Pancreas (tissue), 10 donors: ENCODE data around the gene SCN3A. TPM values are rescaled to one million over a fixed set of nuclear protein-coding genes. Genes with fewer than 3 reads are reported as not detected.

Experiments used
- ATAC-seq, 4 donors: fragments of 200-7000 bp; cut with Tn5 transposase; one replicate each; pipeline versions ENCODE4 v1.8.0 to v1.9.1; 2020; ENCODE audit warnings: mild to moderate bottlenecking in 4 of 4, moderate library complexity in 4 of 4
- DNase-seq, 6 donors: peaks; one replicate each; pipeline ENCODE4 v3.0.0-alpha.2; 2020
- FAIRE-seq: peaks from 2 replicates; lab custom pipeline; 2012; peaks lifted over from hg19 to GRCh38; lab: Jason Lieb, UNC
- H3K27ac ChIP-seq, 4 donors: fragments of 200-600 bp; sonication (generic); 1 replicate in 3 of 4; 2 replicates in 1 of 4; pipeline versions ENCODE4 v1.5.0 to v1.8.0; 2020
- H3K27me3 ChIP-seq, 4 donors: fragments of 200-600 bp; one replicate each; pipeline ENCODE4 v1.8.0; 2021
- H3K36me3 ChIP-seq, 3 donors: fragments of 200-600 bp; sonication (generic) in 1 of 3; one replicate each; pipeline versions ENCODE4 v1.5.0 to v1.8.0; 2020 to 2021
- H3K4me1 ChIP-seq, 3 donors: fragments of 200-600 bp; one replicate each; pipeline ENCODE4 v1.8.0; 2021
- H3K4me3 ChIP-seq, 4 donors: fragments of 200-600 bp; sonication (generic) in 2 of 4; one replicate each; pipeline versions ENCODE4 v1.5.0 to v1.8.0; 2020 to 2021
- H3K9me3 ChIP-seq, 4 donors: fragments of 200-600 bp; one replicate each; pipeline ENCODE4 v1.8.0; 2021
- WGBS, 2 donors: extraction: QIAGEN DNeasy Blood & Tissue Kit; methylation state at CpG; one replicate each; pipeline ENCODE4 v1.1.7; 2013; 5-methylcytosine and 5-hydroxymethylcytosine counted together
- intact Hi-C, 3 donors: fragments of 100-400 bp; cut with DNase I; formaldehyde crosslinking; loops; one replicate each; pipeline versions ENCODE4 v1.11.1 to v1.14.2; 2022
- polyA plus RNA-seq, 2 donors: library from polyadenylated mRNA; stranded (reverse); fragments of 200-250 nt; gene quantifications; one replicate each; pipeline ENCODE4 v1.2.3, GENCODE V29; 2013
- total RNA-seq, 6 donors: library from RNA; stranded (reverse); fragmentation: NEBNext Ultra II Directional in 4 of 6; extraction: Animal tissue kit (Norgen Biotek cat#: 25700) in 4 of 6; gene quantifications; one replicate each; pipeline versions ENCODE4 v1.2.1 to v1.2.4, GENCODE V29; 2021 to 2023
- TF ChIP-seq, protein P1 (sequence below), 4 donors: fragments of 200-600 bp; sonication (generic) in 3 of 4; IDR thresholded peaks; one replicate each; pipeline versions ENCODE4 v1.5.0 to v1.8.0; 2021; ENCODE audit warnings: antibody characterized with exemption in 4 of 4
- donor health status: healthy with polysubstance abuse.
- donor health status: DM: no; HTN: no; CAD: no; lungs with moderate emphysema.
- donor health status: DM: no; HTN: no; CAD: no.
- donor health status: control.
- donor health status: control.
- donor health status: Bipolar disorder and iron deficiency.
- donor health status: DM: yes; HTN: yes; CAD: no.
- donor health status: DM: no; HTN: no; CAD: no.
- donor health status: DM: no; HTN: no; CAD: no.
- donor health status: DM: yes; HTN: yes; CAD: no.

Gene SCN3A
- total and polyA plus RNA-seq, 8 donors, result 0.08 to 1.2 (median 0.38) TPM

DNA sequence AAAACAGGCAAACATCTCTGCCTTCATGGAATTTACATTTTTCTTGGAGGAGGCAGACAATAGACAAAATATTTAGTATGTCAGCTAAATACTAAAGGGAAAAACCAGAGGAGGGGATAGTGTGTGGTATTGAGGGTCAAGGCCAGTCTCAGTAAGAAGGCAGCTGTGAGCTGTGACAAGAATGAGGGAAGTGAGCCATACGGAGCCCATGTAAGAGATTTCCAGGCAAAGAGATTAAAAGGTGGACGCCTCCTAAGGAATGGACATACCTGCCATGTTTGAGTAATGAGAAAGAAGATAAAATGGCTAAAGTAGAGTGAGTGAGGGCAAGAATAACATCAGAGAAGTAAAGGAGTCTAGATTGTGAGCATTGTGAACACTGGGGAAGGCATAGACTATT lies 33.2 kb upstream of the SCN3A start:
- intact Hi-C loops, result no loop called here
- Histone ChIP-seq H3K4me1 (no peaks in the 10 kb centered on the region), H3K9me3 (no peaks in the 10 kb centered on the region), H3K27me3 (no peaks in the 10 kb centered on the region), H3K36me3 (no peaks in the 10 kb centered on the region), H3K27ac (no peak overlapping the region), H3K4me3 (no peak overlapping the region)
- TF ChIP-seq, protein P1, sequence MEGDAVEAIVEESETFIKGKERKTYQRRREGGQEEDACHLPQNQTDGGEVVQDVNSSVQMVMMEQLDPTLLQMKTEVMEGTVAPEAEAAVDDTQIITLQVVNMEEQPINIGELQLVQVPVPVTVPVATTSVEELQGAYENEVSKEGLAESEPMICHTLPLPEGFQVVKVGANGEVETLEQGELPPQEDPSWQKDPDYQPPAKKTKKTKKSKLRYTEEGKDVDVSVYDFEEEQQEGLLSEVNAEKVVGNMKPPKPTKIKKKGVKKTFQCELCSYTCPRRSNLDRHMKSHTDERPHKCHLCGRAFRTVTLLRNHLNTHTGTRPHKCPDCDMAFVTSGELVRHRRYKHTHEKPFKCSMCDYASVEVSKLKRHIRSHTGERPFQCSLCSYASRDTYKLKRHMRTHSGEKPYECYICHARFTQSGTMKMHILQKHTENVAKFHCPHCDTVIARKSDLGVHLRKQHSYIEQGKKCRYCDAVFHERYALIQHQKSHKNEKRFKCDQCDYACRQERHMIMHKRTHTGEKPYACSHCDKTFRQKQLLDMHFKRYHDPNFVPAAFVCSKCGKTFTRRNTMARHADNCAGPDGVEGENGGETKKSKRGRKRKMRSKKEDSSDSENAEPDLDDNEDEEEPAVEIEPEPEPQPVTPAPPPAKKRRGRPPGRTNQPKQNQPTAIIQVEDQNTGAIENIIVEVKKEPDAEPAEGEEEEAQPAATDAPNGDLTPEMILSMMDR (IDR thresholded peaks at IDR 0.05), result no peak
- 21 to 34% methylated on average over 2 of the region's 2 CpGs for WGBS, 2 donors
- FAIRE-seq (no peak), ATAC-seq (no peak), DNase-seq (no peak)

DNA sequence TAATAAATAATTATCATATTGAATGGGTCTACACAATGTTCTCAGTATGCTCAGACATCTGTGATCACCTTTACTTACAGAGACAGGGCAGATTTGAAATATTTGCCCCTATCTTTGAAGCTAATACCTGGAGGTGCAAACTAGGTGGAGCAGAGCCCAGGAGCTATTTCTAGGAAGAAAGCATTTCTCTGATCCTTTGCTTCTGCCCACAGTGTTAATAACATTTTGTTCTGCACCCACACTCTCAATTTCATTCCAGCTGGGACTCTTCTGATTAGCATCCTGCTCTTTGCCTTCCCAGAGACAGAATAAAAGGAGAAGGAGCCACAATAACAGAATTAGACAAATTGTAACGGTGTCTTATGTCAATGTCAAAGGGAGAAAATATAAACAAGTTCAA lies 23.7 kb upstream of the SCN3A start:
- H3K27me3 ChIP-seq, result no peaks in the 10 kb centered on the region
- H3K36me3 ChIP-seq, result no peaks in the 10 kb centered on the region
- H3K9me3 ChIP-seq, result no peaks in the 10 kb centered on the region
- ATAC-seq (no peak), DNase-seq (no peak), FAIRE-seq (no peak)
- TF ChIP-seq, protein P1 (IDR thresholded peaks at IDR 0.05), result no peak
- intact Hi-C loops, result no loop called here
- H3K4me3 ChIP-seq, result no peak overlapping the region
- no peak overlapping the region for H3K27ac ChIP-seq
- WGBS, 2 donors, result 71 to 94% methylated on average over 1 of the region's 1 CpG
- H3K4me1 ChIP-seq, result no peaks in the 10 kb centered on the region

DNA sequence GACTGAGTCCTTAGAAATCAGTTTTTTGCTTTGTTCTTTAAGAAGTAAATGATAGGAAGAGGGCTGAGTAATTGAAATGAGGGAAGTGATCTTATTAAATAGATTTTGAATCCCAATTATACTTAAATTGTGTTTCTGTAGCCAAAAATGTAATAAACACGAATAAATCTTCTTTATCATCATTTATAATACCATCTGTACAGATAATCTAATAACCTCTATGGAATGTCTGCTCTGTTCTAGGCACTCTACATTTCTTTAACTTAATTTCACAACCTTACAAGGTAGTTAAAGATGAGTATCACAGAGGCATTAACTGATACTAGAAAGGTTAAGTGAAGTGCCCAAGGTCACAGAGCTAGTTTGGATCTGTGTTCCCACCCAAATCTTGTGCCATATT lies 21.1 kb upstream of the SCN3A start:
- DNase-seq (no peak), ATAC-seq (no peak), FAIRE-seq (no peak)
- TF ChIP-seq, protein P1 (IDR thresholded peaks at IDR 0.05), result no peak
- 23 to 49% methylated on average over 1 of the region's 1 CpG for WGBS, 2 donors
- H3K27me3 ChIP-seq, result no peaks in the 10 kb centered on the region
- no peak overlapping the region for H3K4me3 ChIP-seq
- H3K36me3 ChIP-seq, result no peaks in the 10 kb centered on the region
- intact Hi-C loops, result no loop called here
- no peak overlapping the region for H3K27ac ChIP-seq
- no peaks in the 10 kb centered on the region for H3K4me1 ChIP-seq
- H3K9me3 ChIP-seq, result no peaks in the 10 kb centered on the region

DNA sequence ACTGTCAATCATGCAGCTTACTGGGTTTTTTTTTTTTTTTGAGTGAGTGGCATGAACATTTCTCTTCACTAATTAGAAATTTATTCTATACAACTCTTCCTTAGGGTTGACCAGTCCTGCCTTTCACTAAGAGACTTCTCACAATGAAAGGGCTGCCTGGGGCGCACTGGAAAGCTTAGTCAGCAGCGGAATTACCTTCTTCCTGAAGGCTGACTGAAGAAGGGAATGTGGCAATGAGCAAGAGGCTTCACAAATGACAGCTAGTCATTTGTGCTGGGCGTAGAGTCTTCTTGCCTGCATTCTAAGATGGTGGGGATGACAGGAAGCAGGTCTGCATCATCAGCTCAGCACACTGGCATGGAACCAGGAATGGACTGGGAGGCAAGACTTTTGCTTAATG lies 15.6 kb upstream of the SCN3A start:
- H3K36me3 ChIP-seq, result no peaks in the 10 kb centered on the region
- no peaks in the 10 kb centered on the region for H3K27me3 ChIP-seq
- H3K27ac ChIP-seq, result no peak overlapping the region
- 61 to 73% methylated on average over 3 of the region's 3 CpGs for WGBS, 2 donors
- DNase-seq (no peak), ATAC-seq (no peak), FAIRE-seq (no peak)
- no peak overlapping the region for H3K4me3 ChIP-seq
- no peaks in the 10 kb centered on the region for H3K4me1 ChIP-seq
- intact Hi-C loops, result no loop called here
- TF ChIP-seq, protein P1 (IDR thresholded peaks at IDR 0.05), result no peak
- no peaks in the 10 kb centered on the region for H3K9me3 ChIP-seq

DNA sequence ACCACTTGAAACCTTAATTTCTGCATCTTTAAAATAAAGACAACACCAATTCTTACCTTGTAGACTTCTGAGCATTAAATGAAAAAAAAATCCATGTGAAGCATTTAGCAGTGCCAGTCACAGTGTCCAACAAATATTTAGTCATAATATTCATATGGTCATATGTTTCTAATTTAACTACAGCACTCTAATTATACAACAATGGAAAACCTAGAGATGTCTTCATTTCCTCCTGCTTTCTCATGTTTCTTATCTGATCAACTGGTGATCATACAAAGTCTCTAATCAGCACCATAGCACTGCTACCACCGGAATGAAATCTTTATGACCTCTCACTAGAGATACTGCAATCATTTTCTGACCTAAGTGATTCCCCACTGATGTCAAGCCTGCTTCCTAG lies 10.2 kb upstream of the SCN3A start:
- H3K9me3 ChIP-seq, result no peaks in the 10 kb centered on the region
- no peak overlapping the region for H3K27ac ChIP-seq
- H3K36me3 ChIP-seq, result no peaks in the 10 kb centered on the region
- TF ChIP-seq, protein P1 (IDR thresholded peaks at IDR 0.05), result no peak
- no peaks in the 10 kb centered on the region for H3K4me1 ChIP-seq
- ATAC-seq (no peak), FAIRE-seq (no peak), DNase-seq (no peak)
- H3K4me3 ChIP-seq, result no peak overlapping the region
- H3K27me3 ChIP-seq, result no peaks in the 10 kb centered on the region
- intact Hi-C loops, result no loop called here
- WGBS, 2 donors, result 26 to 28% methylated on average over 1 of the region's 1 CpG
